Activated naive CD8-positive, alpha-beta T cell treated with anti-CD3 and anti-CD28 coated beads for 36 hours (primary cell): ENCODE data around the gene NCKAP5. TPM values are rescaled to one million over a fixed set of nuclear protein-coding genes. Genes with fewer than 3 reads are reported as not detected.

ENCODE experiments used
- DNase-seq: peaks from one replicate; pipeline ENCODE4 v3.0.0; 2021
- H3K27ac Mint-ChIP-seq: one replicate; pipeline ENCODE4 v1.8.0; 2022; ENCODE audit warnings: mild to moderate bottlenecking, moderate library complexity, mixed read lengths
- H3K27me3 Mint-ChIP-seq: one replicate; pipeline ENCODE4 v1.8.0; 2022; ENCODE audit warnings: mild to moderate bottlenecking, mixed read lengths
- H3K36me3 Mint-ChIP-seq: one replicate; pipeline ENCODE4 v1.8.0; 2021; ENCODE audit warnings: mild to moderate bottlenecking, mixed read lengths
- H3K4me1 Mint-ChIP-seq: one replicate; pipeline ENCODE4 v1.8.0; 2021; ENCODE audit warnings: mixed read lengths
- H3K4me3 Mint-ChIP-seq: one replicate; pipeline ENCODE4 v1.8.0; 2022; ENCODE audit warnings: mild to moderate bottlenecking, moderate library complexity, mixed read lengths
- H3K9me3 Mint-ChIP-seq: one replicate; pipeline ENCODE4 v1.8.0; 2022; ENCODE audit warnings: mixed read lengths
- total RNA-seq, 2 experiments: library from RNA; stranded (reverse); gene quantifications; one replicate each; pipeline ENCODE4 v1.2.3, GENCODE V29; 2021

Gene NCKAP5
- total RNA-seq, 2 experiments from 2014 or later, result not detected

GRCh38 chr2:133589456-133589855 is 21.2 kb upstream of the NCKAP5 start:
- Mint-ChIP-seq H3K36me3 (no peaks in the 10 kb centered on the region), H3K4me1 (no peaks in the 10 kb centered on the region), H3K4me3 (no peak overlapping the region), H3K27me3 (no peaks in the 10 kb centered on the region), H3K27ac (no peak overlapping the region), H3K9me3 (no peaks in the 10 kb centered on the region)
- no peak for DNase-seq

- Mint-ChIP-seq H3K27me3 (no peaks in the 10 kb centered on the region), H3K9me3 (no peaks in the 10 kb centered on the region)
These were observed 19.9 kb upstream of the NCKAP5 start for GRCh38 chr2:133588144-133588543.

GRCh38 chr2:133586978-133587377 is 18.7 kb upstream of the NCKAP5 start:
- Mint-ChIP-seq H3K9me3 (no peaks in the 10 kb centered on the region), H3K36me3 (no peaks in the 10 kb centered on the region), H3K4me1 (no peaks in the 10 kb centered on the region), H3K27ac (no peak overlapping the region), H3K27me3 (no peaks in the 10 kb centered on the region), H3K4me3 (no peak overlapping the region)
- DNase-seq, result no peak

More at GRCh38 chr2:133588144-133588543, 19.9 kb upstream of the NCKAP5 start:
- Mint-ChIP-seq H3K4me3 (no peak overlapping the region), H3K27ac (no peak overlapping the region), H3K4me1 (no peaks in the 10 kb centered on the region), H3K36me3 (no peaks in the 10 kb centered on the region)
- DNase-seq, result no peak

- no peaks in the 10 kb centered on the region for H3K9me3 Mint-ChIP-seq
- DNase-seq, result no peak
- H3K27me3 Mint-ChIP-seq, result peaks cover 3% of the 10 kb centered on the region
- no peaks in the 10 kb centered on the region for H3K4me1 Mint-ChIP-seq
- no peaks in the 10 kb centered on the region for H3K36me3 Mint-ChIP-seq
- H3K4me3 Mint-ChIP-seq, result no peak overlapping the region
- H3K27ac Mint-ChIP-seq, result no peak overlapping the region
These were observed 12.9 kb upstream of the NCKAP5 start for GRCh38 chr2:133581010-133581760.

GRCh38 chr2:133579274-133579673 is 11.0 kb upstream of the NCKAP5 start:
- Mint-ChIP-seq H3K27ac (no peak overlapping the region), H3K9me3 (no peaks in the 10 kb centered on the region), H3K4me3 (no peak overlapping the region), H3K36me3 (no peaks in the 10 kb centered on the region), H3K27me3 (peaks cover 3% of the 10 kb centered on the region), H3K4me1 (no peaks in the 10 kb centered on the region)
- DNase-seq, result no peak

- Mint-ChIP-seq H3K4me1 (no peaks in the 10 kb centered on the region), H3K27ac (no peak overlapping the region), H3K9me3 (no peaks in the 10 kb centered on the region), H3K27me3 (peaks cover 3% of the 10 kb centered on the region), H3K4me3 (no peak overlapping the region), H3K36me3 (no peaks in the 10 kb centered on the region)
- DNase-seq, result no peak
These were observed 8.5 kb upstream of the NCKAP5 start for GRCh38 chr2:133576714-133577113.

GRCh38 chr2:133574620-133575019 is 6.4 kb upstream of the NCKAP5 start:
- Mint-ChIP-seq H3K4me1 (no peaks in the 10 kb centered on the region), H3K36me3 (no peaks in the 10 kb centered on the region), H3K4me3 (no peak overlapping the region), H3K27ac (no peak overlapping the region), H3K27me3 (peaks cover 3% of the 10 kb centered on the region), H3K9me3 (no peaks in the 10 kb centered on the region)
- no peak for DNase-seq

- Mint-ChIP-seq H3K4me3 (no peak overlapping the region), H3K27ac (no peak overlapping the region), H3K9me3 (no peaks in the 10 kb centered on the region), H3K4me1 (no peaks in the 10 kb centered on the region), H3K36me3 (no peaks in the 10 kb centered on the region), H3K27me3 (peaks cover 6% of the 10 kb centered on the region)
- DNase-seq, result no peak
These were observed 5.9 kb upstream of the NCKAP5 start for GRCh38 chr2:133574186-133574585.

GRCh38 chr2:133573491-133574162 is 5.4 kb upstream of the NCKAP5 start:
- no peaks in the 10 kb centered on the region for H3K36me3 Mint-ChIP-seq
- H3K27me3 Mint-ChIP-seq, result peaks cover 12% of the 10 kb centered on the region
- DNase-seq, result no peak
- H3K4me1 Mint-ChIP-seq, result no peaks in the 10 kb centered on the region
- no peak overlapping the region for H3K27ac Mint-ChIP-seq
- no peaks in the 10 kb centered on the region for H3K9me3 Mint-ChIP-seq
- no peak overlapping the region for H3K4me3 Mint-ChIP-seq

GRCh38 chr2:133571249-133571648 is 3.0 kb upstream of the NCKAP5 start:
- Mint-ChIP-seq H3K4me3 (no peak overlapping the region), H3K4me1 (no peaks in the 10 kb centered on the region), H3K9me3 (no peaks in the 10 kb centered on the region), H3K27me3 (peaks cover 18% of the 10 kb centered on the region), H3K36me3 (no peaks in the 10 kb centered on the region), H3K27ac (no peak overlapping the region)
- no peak for DNase-seq

- Mint-ChIP-seq H3K9me3 (no peaks in the 10 kb centered on the region), H3K27me3 (peaks cover 22% of the 10 kb centered on the region), H3K36me3 (no peaks in the 10 kb centered on the region), H3K4me1 (no peaks in the 10 kb centered on the region), H3K27ac (no peak overlapping the region), H3K4me3 (no peak overlapping the region)
- DNase-seq, result no peak
These were observed 2.3 kb upstream of the NCKAP5 start for GRCh38 chr2:133570542-133570941.

GRCh38 chr2:133569286-133569830 is 1.1 kb upstream of the NCKAP5 start:
- Mint-ChIP-seq H3K27ac (no peak overlapping the region), H3K9me3 (no peaks in the 10 kb centered on the region), H3K4me1 (no peaks in the 10 kb centered on the region), H3K4me3 (no peak overlapping the region), H3K36me3 (no peaks in the 10 kb centered on the region), H3K27me3 (peaks cover 22% of the 10 kb centered on the region)
- DNase-seq, result no peak

GRCh38 chr2:133568598-133568997 is 335 bp upstream of the NCKAP5 start:
- no peaks in the 10 kb centered on the region for H3K36me3 Mint-ChIP-seq
- no peak for DNase-seq
- no peak overlapping the region for H3K4me3 Mint-ChIP-seq
- H3K27me3 Mint-ChIP-seq, result peaks cover 22% of the 10 kb centered on the region
- H3K9me3 Mint-ChIP-seq, result no peaks in the 10 kb centered on the region
- no peaks in the 10 kb centered on the region for H3K4me1 Mint-ChIP-seq
- H3K27ac Mint-ChIP-seq, result no peak overlapping the region

GRCh38 chr2:133562558-133562957 is 5.7 kb downstream of the NCKAP5 start:
- no peak overlapping the region for H3K27ac Mint-ChIP-seq
- no peaks in the 10 kb centered on the region for H3K36me3 Mint-ChIP-seq
- H3K4me3 Mint-ChIP-seq, result no peak overlapping the region
- H3K9me3 Mint-ChIP-seq, result no peaks in the 10 kb centered on the region
- DNase-seq, result no peak
- H3K27me3 Mint-ChIP-seq, result peaks cover 4% of the 10 kb centered on the region
- H3K4me1 Mint-ChIP-seq, result no peaks in the 10 kb centered on the region

GRCh38 chr2:133561045-133561852 is 7.0 kb downstream of the NCKAP5 start:
- no peaks in the 10 kb centered on the region for H3K4me1 Mint-ChIP-seq
- no peaks in the 10 kb centered on the region for H3K36me3 Mint-ChIP-seq
- no peaks in the 10 kb centered on the region for H3K9me3 Mint-ChIP-seq
- peaks cover 4% of the 10 kb centered on the region for H3K27me3 Mint-ChIP-seq
- H3K4me3 Mint-ChIP-seq, result no peak overlapping the region
- no peak overlapping the region for H3K27ac Mint-ChIP-seq
- no peak for DNase-seq
